Activated CD4-positive, alpha-beta T cell treated with anti-CD3 and anti-CD28 coated beads, Interleukin-2, Interleukin-6, amounts not matched to agents 100 ng/mL and 50 ng/mL, durations not matched to agents 16 hours and 8 hours (primary cell): ENCODE data around the gene NEB.
A peak's percentile ranks its signal among the peaks of the same experiment; 100 is the strongest.

Experiments
- DNase-seq: peaks from one replicate; pipeline ENCODE4 v3.0.0-alpha.2; 2020

NEB gene

DNA sequence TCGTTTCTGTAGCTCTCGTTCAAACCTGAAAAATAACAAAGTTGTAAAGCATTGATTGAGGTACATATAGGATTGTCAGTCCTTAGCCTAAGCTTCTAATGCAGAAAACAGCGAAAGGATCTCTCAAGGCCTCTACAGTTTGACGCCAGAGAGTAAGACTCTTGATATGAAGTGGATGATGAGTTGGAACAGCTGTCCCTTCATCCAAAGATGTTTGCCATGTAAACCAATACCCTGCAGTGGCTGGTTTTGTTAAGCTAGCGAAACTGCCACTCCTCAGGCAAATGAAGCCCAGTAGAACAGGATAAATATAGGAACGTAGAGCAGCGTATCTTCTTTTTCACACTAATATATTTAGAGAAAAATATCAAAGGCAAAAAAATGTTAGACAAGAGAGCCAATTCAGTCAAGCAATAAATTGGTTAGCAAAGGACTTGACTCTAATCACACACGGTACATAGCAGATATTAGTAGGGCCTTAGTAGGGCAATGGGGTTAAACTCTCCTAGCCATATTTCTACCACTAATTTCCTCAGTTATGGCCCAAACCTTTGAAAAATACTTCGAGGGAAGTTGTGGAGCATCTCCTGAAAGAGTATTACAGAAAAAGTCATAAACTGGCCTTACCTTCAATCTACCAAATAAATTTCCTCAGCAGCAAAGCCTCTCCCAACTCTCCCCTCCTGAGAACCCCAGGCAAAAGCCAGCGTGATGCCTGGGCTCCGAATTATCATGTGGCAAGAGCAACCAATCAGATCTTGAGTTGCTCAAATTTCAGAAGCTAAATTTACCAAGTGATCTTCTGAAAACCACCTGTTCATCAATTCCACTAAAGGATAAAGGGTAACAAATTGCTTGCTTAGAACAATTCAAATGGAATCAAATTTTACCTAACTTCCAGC, at the start of gene NEB:
NEB (minus strand) TSS at position 706 of the 902 bp plus-strand sequence. CDS start 1,320 bp downstream, outside the sequence.
- DNase-seq, result no peak

GRCh38 chr2:151783133-151783520, 48.9 kb upstream of the NEB start:
- DNase-seq, result no peak

- DNase-seq, result no peak
These were observed 48.3 kb upstream of the NEB start for GRCh38 chr2:151782378-151783132.

DNA sequence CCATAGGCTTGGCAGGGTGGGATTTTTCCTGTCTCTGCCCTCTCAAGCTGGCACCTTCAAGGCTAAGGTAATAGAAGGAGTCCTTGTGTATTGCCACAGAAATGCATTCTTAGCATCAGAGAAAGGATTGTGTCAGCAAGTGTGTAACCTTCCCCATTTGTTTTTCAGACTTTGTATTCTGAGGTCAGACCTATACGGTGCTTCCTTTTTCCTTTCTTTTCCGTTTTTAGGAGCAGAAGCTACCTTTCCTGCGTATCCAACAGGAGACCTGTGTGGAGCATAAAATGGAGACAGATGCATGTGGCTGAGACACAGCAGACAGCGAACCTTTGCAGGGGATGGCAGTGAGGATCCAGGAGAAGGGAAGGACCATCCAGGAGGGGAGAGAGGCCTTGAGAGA, 47.4 kb upstream of the NEB start:
- no peak for DNase-seq

GRCh38 chr2:151780938-151781337, 46.7 kb upstream of the NEB start:
- DNase-seq, result no peak

GRCh38 chr2:151777935-151778334, 43.7 kb upstream of the NEB start:
- DNase-seq, result no peak

DNA sequence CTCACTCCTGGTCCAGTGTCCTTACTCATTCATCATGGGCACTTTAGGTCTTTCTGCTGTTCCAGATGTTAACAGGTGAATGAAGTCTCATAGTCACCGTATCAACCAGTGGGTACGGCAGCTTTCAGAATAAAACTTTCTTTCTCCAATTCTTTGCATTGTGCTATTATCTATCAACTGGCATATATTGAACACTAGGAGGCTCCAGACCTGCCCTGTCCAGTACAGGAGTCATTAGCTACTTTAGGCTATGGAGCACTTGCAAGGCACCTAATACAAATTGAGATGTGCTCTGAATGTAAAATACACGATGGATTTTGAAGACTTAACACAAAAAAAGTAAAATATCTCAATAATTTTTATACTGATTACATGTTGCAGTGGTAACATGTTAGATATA, 43.2 kb upstream of the NEB start:
- DNase-seq, result no peak

DNA sequence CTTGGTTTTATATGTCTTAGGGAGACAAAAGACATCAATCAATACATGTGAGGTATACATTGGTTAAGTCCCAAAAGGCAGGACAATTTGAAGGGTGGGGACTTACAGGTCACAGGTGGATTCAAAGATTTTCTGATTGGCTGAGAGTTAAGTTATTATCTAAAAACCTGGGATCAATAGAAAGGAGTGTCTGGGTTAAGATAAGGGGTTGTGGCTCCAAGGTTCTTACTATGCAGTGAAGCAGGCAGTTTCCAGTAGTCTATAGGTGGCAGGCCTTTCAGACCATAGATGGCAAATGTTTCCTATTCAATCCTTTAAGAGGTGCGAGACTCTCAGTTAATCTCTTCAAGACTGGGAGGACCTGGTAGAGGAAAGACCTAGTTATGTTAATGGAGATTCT, 42.1 kb upstream of the NEB start:
- DNase-seq, result no peak

DNA sequence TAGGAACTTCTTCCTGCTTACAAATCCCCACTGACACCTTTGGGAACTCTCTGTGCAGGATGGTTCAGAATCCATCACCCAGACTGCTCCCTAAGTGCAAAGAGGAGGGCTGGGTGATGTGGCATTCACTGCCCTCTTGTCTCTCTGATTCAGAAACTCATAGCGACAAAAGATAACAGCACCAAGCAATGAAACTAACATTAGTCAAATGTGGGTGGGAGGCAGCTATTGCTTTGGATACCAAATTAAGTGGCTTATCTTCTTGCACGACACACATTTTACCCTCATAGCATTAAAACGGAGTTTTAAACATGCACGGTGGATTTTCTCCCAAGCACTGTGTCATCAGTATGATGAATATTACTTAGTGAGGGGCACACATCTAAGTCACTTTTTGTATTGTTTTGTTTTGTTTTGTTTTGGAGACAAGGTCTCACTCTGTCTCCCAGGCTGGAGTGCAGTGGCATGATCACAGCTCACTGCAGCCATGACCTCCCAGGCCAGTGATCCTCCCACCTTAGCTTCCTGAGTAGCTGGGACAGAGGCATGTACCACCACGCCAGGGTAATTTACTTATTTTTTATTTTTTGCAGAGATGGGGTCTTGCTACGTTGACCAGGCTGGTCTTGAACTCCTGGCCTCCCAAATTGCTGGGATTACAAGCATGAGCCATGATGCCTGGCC, 40.9 kb upstream of the NEB start:
- DNase-seq, result no peak

GRCh38 chr2:151774506-151774905, 40.2 kb upstream of the NEB start:
- DNase-seq, result no peak

DNA sequence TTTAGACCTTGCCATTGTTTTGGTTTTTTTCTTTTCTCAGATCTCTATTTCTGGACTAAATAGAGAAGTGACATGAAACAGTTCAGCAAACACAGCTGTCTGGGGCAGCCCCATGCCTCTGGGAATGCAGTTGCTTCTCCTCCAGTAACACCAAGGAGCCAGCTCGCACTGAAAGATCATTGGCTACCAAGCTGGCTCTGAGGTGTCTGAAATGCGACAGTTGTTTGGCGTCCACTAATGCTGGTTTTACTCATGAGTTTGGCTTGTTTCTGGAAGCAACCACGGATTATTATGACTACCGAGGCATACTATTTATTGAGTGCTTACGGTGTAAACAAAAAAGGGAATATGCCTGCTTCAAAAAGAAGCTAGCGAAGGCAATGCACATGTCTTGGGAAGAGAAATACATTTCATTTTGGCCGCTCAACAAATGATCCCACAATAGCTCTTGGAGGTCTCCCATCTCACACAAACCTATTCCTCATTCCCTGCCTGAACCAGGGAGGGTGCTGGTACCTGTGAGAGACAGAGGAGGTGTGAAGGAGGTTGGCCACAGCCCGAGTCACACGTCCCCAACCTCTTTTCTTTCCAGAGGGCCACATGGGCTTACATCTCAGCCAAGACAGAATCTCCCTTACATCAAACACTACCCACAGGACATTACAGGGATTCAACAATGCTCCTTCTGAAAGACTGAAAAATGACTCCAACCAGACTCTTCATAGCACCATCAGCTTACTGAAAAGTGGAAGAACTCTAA, 37.5 kb upstream of the NEB start:
- no peak for DNase-seq

- DNase-seq, result no peak
These were observed 36.7 kb upstream of the NEB start for GRCh38 chr2:151770995-151771394.

GRCh38 chr2:151769606-151770005, 35.3 kb upstream of the NEB start:
- no peak for DNase-seq

DNA sequence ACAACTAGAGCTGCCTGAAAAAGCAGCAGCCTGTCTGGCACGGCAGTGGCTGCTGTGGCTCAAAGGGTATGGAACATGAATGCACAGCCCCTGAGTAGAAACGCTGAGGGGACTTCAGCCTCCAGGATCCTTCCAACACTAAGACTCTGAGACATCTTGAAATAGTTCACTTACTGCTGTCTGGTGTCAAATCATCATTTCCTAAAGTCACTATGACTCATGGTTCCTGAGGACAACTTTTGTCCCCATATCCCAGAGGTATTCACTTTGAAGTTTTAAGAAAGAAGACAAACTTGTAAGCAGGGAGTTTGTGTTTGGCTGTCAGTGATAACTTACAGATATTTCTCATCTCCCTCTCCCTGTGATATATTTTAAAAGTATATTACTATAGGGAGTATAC, 33.3 kb upstream of the NEB start:
- DNase-seq, result peak; percentile 5

- DNase-seq, result peak; percentile 69
These were observed 32.3 kb upstream of the NEB start for GRCh38 chr2:151766437-151767153.

GRCh38 chr2:151765760-151766410, 31.6 kb upstream of the NEB start:
- DNase-seq, result no peak

DNA sequence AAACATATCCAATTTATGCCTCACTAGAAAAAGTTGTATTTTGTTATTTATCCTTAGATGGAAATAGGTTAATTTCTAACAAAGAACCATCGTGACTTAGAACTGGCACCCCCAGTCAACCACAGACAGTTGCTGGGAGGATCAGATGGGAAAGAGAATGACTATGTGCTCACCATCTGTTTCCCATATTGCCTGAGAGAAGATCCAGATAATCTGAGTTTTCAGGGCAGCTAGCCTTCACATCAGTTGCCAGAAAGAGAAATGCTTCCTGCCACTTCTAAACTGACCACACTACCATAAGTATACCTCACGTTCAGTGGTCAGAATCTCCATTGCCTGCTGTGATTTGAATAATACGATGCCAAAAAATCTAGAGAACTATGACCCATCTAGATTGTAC, 28.4 kb upstream of the NEB start:
- no peak for DNase-seq

GRCh38 chr2:151761687-151762086, 27.4 kb upstream of the NEB start:
- no peak for DNase-seq

GRCh38 chr2:151761193-151761592, 26.9 kb upstream of the NEB start:
- no peak for DNase-seq

GRCh38 chr2:151760139-151760650, 25.9 kb upstream of the NEB start:
- no peak for DNase-seq

DNA sequence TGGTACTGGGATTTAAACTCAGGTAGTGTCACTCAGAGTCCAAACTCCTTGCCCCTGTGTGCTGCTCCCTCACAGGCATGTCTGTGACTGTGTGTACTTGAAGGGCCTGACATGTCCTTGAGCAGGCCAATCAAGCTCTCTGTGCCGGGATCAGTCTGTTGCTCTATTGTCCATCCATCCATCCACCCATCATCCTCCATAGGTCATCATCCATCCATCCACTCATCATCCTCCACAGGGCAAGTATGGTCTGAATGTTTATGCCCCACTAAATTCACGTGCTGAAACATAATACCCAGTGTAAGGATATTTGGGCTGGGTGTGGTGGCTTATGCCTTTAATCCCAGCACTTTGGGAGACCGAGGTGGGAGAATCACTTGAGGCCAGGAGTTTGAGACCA, 24.5 kb upstream of the NEB start:
- DNase-seq, result no peak
